ENCODE data around the gene CD70. TPM values are rescaled to one million over a fixed set of nuclear protein-coding genes. Genes with fewer than 3 reads are reported as not detected.

Gene CD70
- polyA plus RNA-seq, 3 donors: not detected

Other genes starting within 250 kb of the CD70 start
- 10 to 100 TPM; 45.1 to 56.0 (median 55.8) TPM for gene CLPP, start 229.6 kb downstream of the CD70 start, polyA plus RNA-seq (ENCODE audit: insufficient read length in 3 of 3)
- gene ALKBH7, start 218.4 kb downstream of the CD70 start, polyA plus RNA-seq (ENCODE audit: insufficient read length in 3 of 3): 10 to 100 TPM; 34.5 to 44.6 (median 37.5) TPM
- gene PSPN, start 215.2 kb downstream of the CD70 start, polyA plus RNA-seq (ENCODE audit: insufficient read length in 3 of 3): 1 to 10 TPM; 2.0 to 2.6 (median 2.1) TPM
- gene GTF2F1, start 198.0 kb downstream of the CD70 start, polyA plus RNA-seq (ENCODE audit: insufficient read length in 3 of 3): 10 to 100 TPM; 75.2 to 92.3 (median 79.6) TPM
- gene KHSRP, start 166.3 kb downstream of the CD70 start, polyA plus RNA-seq (ENCODE audit: insufficient read length in 3 of 3): 100 to 1,000 TPM; 231 to 268 (median 243) TPM
- under 1 TPM; 0.25 to 0.44 (median 0.26) TPM for gene SLC25A41, start 157.4 kb downstream of the CD70 start, polyA plus RNA-seq (ENCODE audit: insufficient read length in 3 of 3)
- gene SLC25A23, start 131.4 kb downstream of the CD70 start, polyA plus RNA-seq (ENCODE audit: insufficient read length in 3 of 3): 10 to 100 TPM; 66.1 to 76.8 (median 66.4) TPM
- 10 to 100 TPM; 22.0 to 27.5 (median 25.1) TPM for gene CRB3, start 126.9 kb downstream of the CD70 start, polyA plus RNA-seq (ENCODE audit: insufficient read length in 3 of 3)
- gene DENND1C, start 109.4 kb downstream of the CD70 start, polyA plus RNA-seq (ENCODE audit: insufficient read length in 3 of 3): 10 to 100 TPM; 38.3 to 45.2 (median 39.1) TPM
- 10 to 100 TPM; 24.5 to 39.8 (median 27.8) TPM for gene TUBB4A, start 88.8 kb downstream of the CD70 start, polyA plus RNA-seq (ENCODE audit: insufficient read length in 3 of 3)
- gene TNFSF9, start 60.1 kb downstream of the CD70 start, polyA plus RNA-seq (ENCODE audit: insufficient read length in 3 of 3): under 1 TPM in 2 of 3 donors, not detected in 1; 0.14 to 0.33 TPM
- gene TNFSF14, start 79.0 kb upstream of the CD70 start, polyA plus RNA-seq (ENCODE audit: insufficient read length in 3 of 3): under 1 TPM in 2 of 3 donors, not detected in 1; 0.07 TPM
- gene C3, start 129.5 kb upstream of the CD70 start, polyA plus RNA-seq (ENCODE audit: insufficient read length in 3 of 3): 10 to 100 TPM; 17.4 to 23.4 (median 20.1) TPM
- gene GPR108, start 146.4 kb upstream of the CD70 start, polyA plus RNA-seq (ENCODE audit: insufficient read length in 3 of 3): 10 to 100 TPM; 58.6 to 71.0 (median 62.1) TPM
- 10 to 100 TPM; 46.5 to 56.8 (median 52.8) TPM for gene TRIP10, start 148.5 kb upstream of the CD70 start, polyA plus RNA-seq (ENCODE audit: insufficient read length in 3 of 3)
- gene SH2D3A, start 176.3 kb upstream of the CD70 start, polyA plus RNA-seq (ENCODE audit: insufficient read length in 3 of 3): 1 to 10 TPM; 4.8 to 5.6 (median 5.0) TPM
- gene VAV1, start 181.6 kb upstream of the CD70 start, polyA plus RNA-seq (ENCODE audit: insufficient read length in 3 of 3): 1 to 10 TPM; 1.3 to 1.7 (median 1.5) TPM

All from right renal cortex interstitium (tissue), 3 donors.